AG04449 (cell line): ENCODE results near the gene GDF11.
A peak's percentile ranks its signal among the peaks of the same experiment; 100 is the strongest.

Experiments used
- CTCF ChIA-PET: fragments of 350-600 bp; formaldehyde crosslinking; extraction: SDS; loops from one replicate; lab custom pipeline; 2021; ENCODE audit warnings: antibody characterized with exemption; lab: Yijun Ruan, JAX
- POLR2A ChIA-PET: fragments of 400-600, 350-600 bp; formaldehyde crosslinking; extraction: SDS; loops from one replicate; lab custom pipeline; 2020; ENCODE audit warnings: antibody characterized with exemption, inconsistent platforms; lab: Yijun Ruan, JAX
- DNase-seq: peaks from one replicate; pipeline ENCODE4 v3.0.0-alpha.2; 2010; ENCODE audit warnings: low read depth, low spot score
- H3K4me3 ChIP-seq: 2 replicates; pipeline ENCODE4 v1.5.1; 2011; ENCODE audit warnings: low read depth, mild to moderate bottlenecking, control low read depth, low read length
- TF ChIP-seq, protein P1 (sequence below): IDR thresholded peaks from one replicate; pipeline ENCODE4 v1.5.1; 2011; ENCODE audit warnings: mild to moderate bottlenecking, moderate library complexity, low read length, control low read depth, inconsistent platforms; ENCODE audit not compliant: insufficient read depth; ENCODE audit errors: missing control alignments

The GDF11 gene

GRCh38 chr12:55733858-55734257 lies 9.1 kb upstream of the GDF11 start:
- no peak for DNase-seq
- no peak overlapping the region for H3K4me3 ChIP-seq
- TF ChIP-seq, protein P1, sequence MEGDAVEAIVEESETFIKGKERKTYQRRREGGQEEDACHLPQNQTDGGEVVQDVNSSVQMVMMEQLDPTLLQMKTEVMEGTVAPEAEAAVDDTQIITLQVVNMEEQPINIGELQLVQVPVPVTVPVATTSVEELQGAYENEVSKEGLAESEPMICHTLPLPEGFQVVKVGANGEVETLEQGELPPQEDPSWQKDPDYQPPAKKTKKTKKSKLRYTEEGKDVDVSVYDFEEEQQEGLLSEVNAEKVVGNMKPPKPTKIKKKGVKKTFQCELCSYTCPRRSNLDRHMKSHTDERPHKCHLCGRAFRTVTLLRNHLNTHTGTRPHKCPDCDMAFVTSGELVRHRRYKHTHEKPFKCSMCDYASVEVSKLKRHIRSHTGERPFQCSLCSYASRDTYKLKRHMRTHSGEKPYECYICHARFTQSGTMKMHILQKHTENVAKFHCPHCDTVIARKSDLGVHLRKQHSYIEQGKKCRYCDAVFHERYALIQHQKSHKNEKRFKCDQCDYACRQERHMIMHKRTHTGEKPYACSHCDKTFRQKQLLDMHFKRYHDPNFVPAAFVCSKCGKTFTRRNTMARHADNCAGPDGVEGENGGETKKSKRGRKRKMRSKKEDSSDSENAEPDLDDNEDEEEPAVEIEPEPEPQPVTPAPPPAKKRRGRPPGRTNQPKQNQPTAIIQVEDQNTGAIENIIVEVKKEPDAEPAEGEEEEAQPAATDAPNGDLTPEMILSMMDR, result no peak
- CTCF ChIA-PET, result interaction anchor here (1.7 to 7.8 kb wide), 2 partner anchors 9 to 11 kb away, joined by 4 to 79 read pairs; partner anchors contain the start of genes GDF11 and RDH5
- POLR2A ChIA-PET, result interaction anchor here (0.8 kb wide), 1 partner anchor 97 kb away, joined by 3 read pairs; no protein-coding TSS in a partner anchor

GRCh38 chr12:55734595-55734994 lies 8.3 kb upstream of the GDF11 start:
- ChIA-PET POLR2A (no interaction called here), CTCF (interaction anchor here (0.9 to 7.8 kb wide), 6 partner anchors 9 to 89 kb away, joined by 3 to 79 read pairs (median 30); partner anchors contain the start of genes GDF11 and RDH5)
- TF ChIP-seq, protein P1, result no peak
- no peak for DNase-seq
- no peak overlapping the region for H3K4me3 ChIP-seq

DNA sequence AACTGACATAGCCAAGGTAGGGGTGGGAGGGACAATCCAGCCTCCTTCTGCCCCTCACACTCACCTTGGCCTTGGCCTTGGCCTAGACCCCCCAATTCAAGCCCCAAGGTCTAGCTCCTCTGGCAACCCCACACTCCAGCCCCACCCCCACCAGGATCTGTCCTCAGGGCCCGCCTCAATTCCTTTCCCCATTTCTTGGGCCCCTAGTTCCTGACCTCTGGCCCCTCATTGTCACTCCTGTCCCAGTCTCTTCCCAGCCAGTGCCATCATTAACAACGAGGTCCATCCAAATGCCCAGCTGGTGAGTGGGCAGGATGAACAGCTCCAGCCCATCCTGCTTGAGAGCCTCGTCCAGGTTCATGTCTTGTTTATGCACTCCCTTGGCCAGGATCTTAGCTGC lies 6.8 kb upstream of the GDF11 start:
- POLR2A ChIA-PET, result no interaction called here
- H3K4me3 ChIP-seq, result no peak overlapping the region
- CTCF ChIA-PET, result interaction anchor here (1.2 to 7.8 kb wide), 12 partner anchors 12 to 453 kb away, joined by 3 to 193 read pairs (median 46); partner anchors contain the start of genes ORMDL2, RDH5, SARNP and SMARCC2
- DNase-seq, result no peak
- TF ChIP-seq, protein P1, result no peak

- POLR2A ChIA-PET, result interaction anchor here (0.7 to 1.0 kb wide), 2 partner anchors 12 to 81 kb away, joined by 3 read pairs; partner anchors contain the start of genes ORMDL2 and SARNP
- H3K4me3 ChIP-seq, result no peak overlapping the region
- CTCF ChIA-PET, result interaction anchor here (0.7 to 7.8 kb wide), 44 partner anchors 8 to 549 kb away, joined by 3 to 193 read pairs (median 10); partner anchors contain the start of genes CD63, ORMDL2, PYM1 and RAB5B
- TF ChIP-seq, protein P1, result peak; percentile 88
- no peak for DNase-seq
Measured at GRCh38 chr12:55736780-55737580, 5.9 kb upstream of the GDF11 start.

- CTCF ChIA-PET, result interaction anchor here (0.8 to 7.8 kb wide), 70 partner anchors 9 to 550 kb away, joined by 3 to 193 read pairs (median 8); partner anchors contain the start of genes BLOC1S1, CD63, DGKA and ERBB3
- DNase-seq, result no peak
- POLR2A ChIA-PET, result interaction anchor here (0.7 to 2.1 kb wide), 5 partner anchors 8 to 292 kb away, joined by 3 to 19 read pairs (median 3); partner anchors contain the start of genes CD63, ORMDL2 and SARNP
- H3K4me3 ChIP-seq, result peak overlapping the region; percentile 78
- TF ChIP-seq, protein P1, result no peak
Measured at GRCh38 chr12:55737581-55738122, 5.3 kb upstream of the GDF11 start.
